ENCODE results near the gene BMP8B.
"Not testable (repeated sequence)": the region's sequence is repeated elsewhere in the genome, so short reads cannot be mapped to it uniquely, and the experiment has no call there.

BMP8B gene

GRCh38 chr1:39777306-39777705 lies 11.4 kb downstream of the BMP8B start:
- DNase-seq (ENCODE audit: low read depth): no peak

GRCh38 chr1:39776886-39777285 lies 11.8 kb downstream of the BMP8B start:
- DNase-seq (ENCODE audit: low read depth): no peak

GRCh38 chr1:39776400-39776713 lies 12.3 kb downstream of the BMP8B start:
- no peak for DNase-seq (ENCODE audit: low read depth)

GRCh38 chr1:39775676-39776399 lies 12.8 kb downstream of the BMP8B start:
- not testable (repeated sequence) for DNase-seq (ENCODE audit: low read depth)

- not testable (repeated sequence) for DNase-seq (ENCODE audit: low read depth)
Measured at GRCh38 chr1:39775141-39775540, 13.5 kb downstream of the BMP8B start.

- not testable (repeated sequence) for DNase-seq (ENCODE audit: low read depth)
Measured at GRCh38 chr1:39773369-39773979, 15.2 kb downstream of the BMP8B start.

- DNase-seq (ENCODE audit: low read depth): not testable (repeated sequence)
Measured at GRCh38 chr1:39771022-39771532, 17.6 kb downstream of the BMP8B start, which contains the start of gene OXCT2. TSS of gene OXCT2 (minus strand) at chr1:39771348. CDS start at chr1:39771255, 93 bp downstream.

GRCh38 chr1:39770100-39771021 lies 18.3 kb downstream of the BMP8B start:
- not testable (repeated sequence) for DNase-seq (ENCODE audit: low read depth)

- DNase-seq (ENCODE audit: low read depth): not testable (repeated sequence)
Measured at GRCh38 chr1:39769502-39769901, 19.2 kb downstream of the BMP8B start.

- DNase-seq (ENCODE audit: low read depth): not testable (repeated sequence)
Measured at GRCh38 chr1:39766466-39766865, 22.2 kb downstream of the BMP8B start.

GRCh38 chr1:39764512-39764911 lies 24.2 kb downstream of the BMP8B start:
- not testable (repeated sequence) for DNase-seq (ENCODE audit: low read depth)

GRCh38 chr1:39763619-39764374 lies 24.9 kb downstream of the BMP8B start:
- DNase-seq (ENCODE audit: low read depth): not testable (repeated sequence)

- DNase-seq (ENCODE audit: low read depth): no peak
Measured at GRCh38 chr1:39762550-39763540, 25.8 kb downstream of the BMP8B start.

GRCh38 chr1:39761557-39762260 lies 27.0 kb downstream of the BMP8B start:
- no peak for DNase-seq (ENCODE audit: low read depth)

GRCh38 chr1:39761016-39761415 lies 27.6 kb downstream of the BMP8B start:
- no peak for DNase-seq (ENCODE audit: low read depth)

GRCh38 chr1:39760074-39761008 lies 28.3 kb downstream of the BMP8B start:
- no peak for DNase-seq (ENCODE audit: low read depth)

- no peak for DNase-seq (ENCODE audit: low read depth)
Measured at GRCh38 chr1:39759436-39759726, 29.3 kb downstream of the BMP8B start.

- DNase-seq (ENCODE audit: low read depth): no peak
Measured at GRCh38 chr1:39758556-39759435, 29.9 kb downstream of the BMP8B start.
